ENCODE measurements around the gene ZNF99.
"Not testable (repeated sequence)": the region's sequence is repeated elsewhere in the genome, so short reads cannot be mapped to it uniquely, and the experiment has no call there.

GRCh38 chr19:22728214-22728613 is 55.7 kb downstream of the ZNF99 start:
- TF ChIP-seq CTCF, POLR2A, EP300 (IDR thresholded peaks at IDR 0.05): not testable (repeated sequence)

All from suprapubic skin (tissue), 3 donors.